Gastroesophageal sphincter (tissue), 4 donors: ENCODE results near the gene SULT4A1. TPM values are rescaled to one million over a fixed set of nuclear protein-coding genes. Genes with fewer than 3 reads are reported as not detected.

ENCODE experiments used
- ATAC-seq: fragments of 150-250 bp; one replicate; pipeline ENCODE4 v1.9.1; 2016; ENCODE audit warnings: mild to moderate bottlenecking, moderate library complexity
- H3K27ac ChIP-seq, 4 donors: fragments of 200-600 bp; sonication (generic) in 3 of 4; 1 replicate in 3 of 4; 2 replicates in 1 of 4; pipeline ENCODE4 v1.5.1; 2016 to 2019
- H3K27me3 ChIP-seq: fragments of 200-600 bp; sonication (generic); one replicate; pipeline ENCODE4 v1.5.1; 2019
- H3K36me3 ChIP-seq, 2 donors: fragments of 200-600 bp; sonication (generic); one replicate each; pipeline ENCODE4 v1.5.1; 2019; ENCODE audit warnings: control low read depth in 1 of 2
- H3K4me1 ChIP-seq, 3 donors: fragments of 200-600 bp; sonication (generic); 1 replicate in 2 of 3; 2 replicates in 1 of 3; pipeline ENCODE4 v1.5.1; 2016 to 2019; ENCODE audit warnings: control low read depth in 2 of 3
- H3K4me3 ChIP-seq, 2 donors: fragments of 200-600 bp; sonication (generic); one replicate each; pipeline ENCODE4 v1.5.1; 2019; ENCODE audit warnings: mild to moderate bottlenecking in 1 of 2, moderate library complexity in 1 of 2
- H3K9me3 ChIP-seq, 3 donors: fragments of 200-600 bp; sonication (generic); one replicate each; pipeline ENCODE4 v1.5.1; 2017 to 2019; ENCODE audit warnings: control low read depth in 2 of 3
- EP300 ChIP-seq: sonication (generic); formaldehyde crosslinking; IDR thresholded peaks from one replicate; pipeline ENCODE4 v1.6.1; 2017; ENCODE audit warnings: antibody characterized with exemption, mild to moderate bottlenecking
- POLR2A ChIP-seq, 2 donors: fragments of 450-650 bp; IDR thresholded peaks; one replicate each; pipeline ENCODE4 v1.6.1; 2017; ENCODE audit warnings: antibody characterized with exemption in 2 of 2, mild to moderate bottlenecking in 2 of 2, moderate library complexity in 1 of 2
- POLR2AphosphoS5 ChIP-seq: sonication (generic); formaldehyde crosslinking; IDR thresholded peaks from one replicate; pipeline ENCODE4 v1.6.1; 2017; ENCODE audit warnings: antibody characterized with exemption
- WGBS, 2 donors: methylation state at CpG; one replicate each; pipeline ENCODE4 v1.1.5; 2018; ENCODE audit warnings: low coverage in 1 of 2; 5-methylcytosine and 5-hydroxymethylcytosine counted together
- total RNA-seq, 4 donors: library from RNA; depleted of rRNA; stranded (reverse); fragments of >200 nt; gene quantifications; one replicate each; pipeline ENCODE4 v1.1.0, GENCODE V29; 2016
- TF ChIP-seq, protein P1 (sequence below), 4 experiments: fragments of 200-600 bp in 2 of 4; fragments of 450-650 bp in 2 of 4; sonication (generic) in 1 of 4; IDR thresholded peaks; one replicate each; pipeline ENCODE4 v1.5.1; 2017 to 2019; ENCODE audit warnings: antibody characterized with exemption in 4 of 4, mild to moderate bottlenecking in 2 of 4, moderate library complexity in 2 of 4

The SULT4A1 gene
- total RNA-seq, 4 donors from 2014 or later = 0.16 to 1.7 (median 0.54) TPM; not detected in 1

GRCh38 chr22:43828725-43828997, 33.7 kb downstream of the SULT4A1 start:
- WGBS, 2 donors = 75% methylated on average over 2 of the region's 6 CpGs; no CpG with 5 or more reads in 1 of the 2 donors
- H3K27me3 ChIP-seq = peaks cover 47% of the 10 kb centered on the region
- H3K4me1 ChIP-seq = peaks cover 0 to 45% (median 14%) of the 10 kb centered on the region in 3 donors
- no peak for ATAC-seq
- H3K9me3 ChIP-seq = no peaks in the 10 kb centered on the region
- no peak overlapping the region for H3K4me3 ChIP-seq
- H3K27ac ChIP-seq = peak overlapping the region in 3 of 4 donors; percentile 35 to 73 (median 66)
- H3K36me3 ChIP-seq = no peaks in the 10 kb centered on the region
- TF ChIP-seq, protein P1, sequence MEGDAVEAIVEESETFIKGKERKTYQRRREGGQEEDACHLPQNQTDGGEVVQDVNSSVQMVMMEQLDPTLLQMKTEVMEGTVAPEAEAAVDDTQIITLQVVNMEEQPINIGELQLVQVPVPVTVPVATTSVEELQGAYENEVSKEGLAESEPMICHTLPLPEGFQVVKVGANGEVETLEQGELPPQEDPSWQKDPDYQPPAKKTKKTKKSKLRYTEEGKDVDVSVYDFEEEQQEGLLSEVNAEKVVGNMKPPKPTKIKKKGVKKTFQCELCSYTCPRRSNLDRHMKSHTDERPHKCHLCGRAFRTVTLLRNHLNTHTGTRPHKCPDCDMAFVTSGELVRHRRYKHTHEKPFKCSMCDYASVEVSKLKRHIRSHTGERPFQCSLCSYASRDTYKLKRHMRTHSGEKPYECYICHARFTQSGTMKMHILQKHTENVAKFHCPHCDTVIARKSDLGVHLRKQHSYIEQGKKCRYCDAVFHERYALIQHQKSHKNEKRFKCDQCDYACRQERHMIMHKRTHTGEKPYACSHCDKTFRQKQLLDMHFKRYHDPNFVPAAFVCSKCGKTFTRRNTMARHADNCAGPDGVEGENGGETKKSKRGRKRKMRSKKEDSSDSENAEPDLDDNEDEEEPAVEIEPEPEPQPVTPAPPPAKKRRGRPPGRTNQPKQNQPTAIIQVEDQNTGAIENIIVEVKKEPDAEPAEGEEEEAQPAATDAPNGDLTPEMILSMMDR (IDR thresholded peaks at IDR 0.05) = no peak
- TF ChIP-seq POLR2A (IDR thresholded peaks at IDR 0.05) = no peak
- TF ChIP-seq POLR2AphosphoS5 = no peak
- TF ChIP-seq EP300 = no peak

GRCh38 chr22:43827926-43828724, 34.2 kb downstream of the SULT4A1 start:
- no peak for ATAC-seq
- 67 to 94% methylated on average over 7 to 12 of the region's 16 CpGs for WGBS, 2 donors
- Histone ChIP-seq H3K36me3 (no peaks in the 10 kb centered on the region), H3K4me1 (peaks cover 0 to 45% (median 14%) of the 10 kb centered on the region in 3 donors), H3K27ac (peak overlapping the region in 3 of 4 donors; percentile 35 to 73 (median 66)), H3K9me3 (no peaks in the 10 kb centered on the region), H3K27me3 (peaks cover 47% of the 10 kb centered on the region), H3K4me3 (no peak overlapping the region)
- TF ChIP-seq, protein P1 (IDR thresholded peaks at IDR 0.05) = no peak
- TF ChIP-seq POLR2A (IDR thresholded peaks at IDR 0.05) (no peak), POLR2AphosphoS5 (no peak), EP300 (no peak)

DNA sequence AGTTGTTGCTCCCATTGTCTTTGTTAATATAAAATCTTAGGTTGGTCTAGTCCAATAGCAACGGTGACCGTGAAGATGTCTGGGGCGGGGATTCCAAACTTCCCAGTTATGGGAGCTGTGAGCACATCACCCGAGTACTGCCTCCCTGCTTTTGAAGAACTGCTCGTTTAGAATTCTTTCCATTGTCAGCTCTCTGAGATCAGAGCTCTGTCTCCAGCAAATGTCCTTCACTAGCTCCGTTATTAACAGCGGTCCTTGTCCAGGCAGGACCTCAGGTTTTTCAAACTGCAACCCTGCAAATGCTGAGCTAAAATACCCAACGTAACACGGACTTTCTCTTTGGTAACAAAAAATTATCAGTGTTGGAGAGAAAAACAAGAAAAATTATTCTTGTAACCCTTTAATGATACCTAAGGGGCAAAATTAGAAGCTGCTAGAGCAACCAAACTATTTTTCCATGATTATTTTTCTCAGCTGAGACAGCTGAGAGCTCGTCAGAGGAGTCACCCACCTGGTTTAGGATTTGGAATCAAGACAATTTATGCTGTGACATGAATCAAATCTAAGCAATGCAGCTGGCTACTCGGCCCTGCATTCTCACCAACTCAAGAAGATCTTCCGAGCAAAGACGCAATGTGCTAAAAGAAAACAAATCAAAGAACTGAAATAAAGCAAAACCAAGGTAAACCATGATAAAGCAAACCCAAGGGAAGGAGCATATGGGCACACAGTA, 35.1 kb downstream of the SULT4A1 start:
- TF ChIP-seq EP300 = no peak
- TF ChIP-seq, protein P1 (IDR thresholded peaks at IDR 0.05) = no peak
- no peak for TF ChIP-seq POLR2AphosphoS5
- TF ChIP-seq POLR2A (IDR thresholded peaks at IDR 0.05) = no peak
- Histone ChIP-seq H3K4me1 (peaks cover 0 to 45% (median 14%) of the 10 kb centered on the region in 3 donors), H3K27ac (peak overlapping the region in 2 of 4 donors; percentile 50 to 65), H3K9me3 (no peaks in the 10 kb centered on the region), H3K36me3 (no peaks in the 10 kb centered on the region), H3K27me3 (peaks cover 44% of the 10 kb centered on the region), H3K4me3 (no peak overlapping the region)
- no peak for ATAC-seq
- WGBS, 2 donors = 27 to 28% methylated on average over 12 to 13 of the region's 13 CpGs

GRCh38 chr22:43826142-43827002, 35.9 kb downstream of the SULT4A1 start:
- Histone ChIP-seq H3K9me3 (no peaks in the 10 kb centered on the region), H3K4me1 (peaks cover 0 to 45% (median 14%) of the 10 kb centered on the region in 3 donors), H3K36me3 (no peaks in the 10 kb centered on the region), H3K4me3 (no peak overlapping the region), H3K27ac (peak overlapping the region in 2 of 4 donors; percentile 50 to 65), H3K27me3 (peaks cover 50% of the 10 kb centered on the region)
- ATAC-seq = no peak
- TF ChIP-seq, protein P1 (IDR thresholded peaks at IDR 0.05) = peak in 3 of 4 experiments; percentile 9 to 25 (median 15)
- no peak for TF ChIP-seq POLR2A (IDR thresholded peaks at IDR 0.05)
- WGBS, 2 donors = 23 to 31% methylated on average over 4 to 11 of the region's 16 CpGs
